ENCODE measurements around the gene GVQW3.
A peak's percentile ranks its signal among the peaks of the same experiment; 100 is the strongest.

Gene GVQW3

GRCh38 chr11:76380977-76381719 lies at the start of gene GVQW3, which contains the start of gene THAP12:
Gene GVQW3 (plus strand): TSS chr11:76381323. CDS start chr11:76381829, 506 bp downstream.
Gene THAP12 (minus strand): TSS chr11:76381132. CDS start chr11:76380836, 296 bp downstream.
- Histone ChIP-seq H3K27ac (ENCODE audit: low read length) (no peak within 1 kb of the TSS), H3K27me3 (ENCODE audit: insufficient read depth, low read length) (no peaks in the 10 kb centered on the region), H3K36me3 (ENCODE audit: insufficient read depth, low read depth, low read length) (0 out of 2 replicates have a peak, but pooled peaks cover 9% of the 10 kb centered on the region), H3K9me3 (ENCODE audit: insufficient read depth, low read depth, low read length) (no peaks in the 10 kb centered on the region), H3K4me1 (ENCODE audit: insufficient read depth, low read length) (peaks cover 19% of the 10 kb centered on the region; the same call in 1 of the 2 replicates), H3K9ac (ENCODE audit: low read depth, low read length) (peak within 1 kb of the TSS; percentile 81), H3K4me3 (ENCODE audit: low read length) (peak within 1 kb of the TSS; percentile 97)

- no peaks in the 10 kb centered on the region for H3K36me3 ChIP-seq (ENCODE audit: insufficient read depth, low read depth, low read length)
- no peaks in the 10 kb centered on the region for H3K4me1 ChIP-seq (ENCODE audit: insufficient read depth, low read length)
- peaks cover 33% of the 10 kb centered on the region for H3K9me3 ChIP-seq (ENCODE audit: insufficient read depth, low read depth, low read length)
- H3K4me3 ChIP-seq (ENCODE audit: low read length) = no peak overlapping the region
- H3K27ac ChIP-seq (ENCODE audit: low read length) = no peak overlapping the region
- no peaks in the 10 kb centered on the region for H3K27me3 ChIP-seq (ENCODE audit: insufficient read depth, low read length)
- no peak overlapping the region for H3K9ac ChIP-seq (ENCODE audit: low read depth, low read length)
These were observed 46.2 kb upstream of the GVQW3 start for GRCh38 chr11:76334826-76335389.

- Histone ChIP-seq H3K4me3 (ENCODE audit: low read length) (no peak overlapping the region), H3K27ac (ENCODE audit: low read length) (no peak overlapping the region), H3K9me3 (ENCODE audit: insufficient read depth, low read depth, low read length) (peaks cover 33% of the 10 kb centered on the region), H3K4me1 (ENCODE audit: insufficient read depth, low read length) (no peaks in the 10 kb centered on the region), H3K27me3 (ENCODE audit: insufficient read depth, low read length) (no peaks in the 10 kb centered on the region), H3K9ac (ENCODE audit: low read depth, low read length) (no peak overlapping the region), H3K36me3 (ENCODE audit: insufficient read depth, low read depth, low read length) (no peaks in the 10 kb centered on the region)
These were observed 45.3 kb upstream of the GVQW3 start for GRCh38 chr11:76335842-76336241.

- Histone ChIP-seq H3K4me3 (ENCODE audit: low read length) (no peak overlapping the region), H3K9me3 (ENCODE audit: insufficient read depth, low read depth, low read length) (peaks cover 33% of the 10 kb centered on the region), H3K27me3 (ENCODE audit: insufficient read depth, low read length) (no peaks in the 10 kb centered on the region), H3K4me1 (ENCODE audit: insufficient read depth, low read length) (no peaks in the 10 kb centered on the region), H3K36me3 (ENCODE audit: insufficient read depth, low read depth, low read length) (no peaks in the 10 kb centered on the region), H3K9ac (ENCODE audit: low read depth, low read length) (no peak overlapping the region), H3K27ac (ENCODE audit: low read length) (no peak overlapping the region)
These were observed 44.5 kb upstream of the GVQW3 start for GRCh38 chr11:76336597-76336996.

- Histone ChIP-seq H3K9ac (ENCODE audit: low read depth, low read length) (no peak overlapping the region), H3K27me3 (ENCODE audit: insufficient read depth, low read length) (no peaks in the 10 kb centered on the region), H3K4me3 (ENCODE audit: low read length) (no peak overlapping the region), H3K4me1 (ENCODE audit: insufficient read depth, low read length) (no peaks in the 10 kb centered on the region), H3K9me3 (ENCODE audit: insufficient read depth, low read depth, low read length) (peaks cover 33% of the 10 kb centered on the region), H3K27ac (ENCODE audit: low read length) (no peak overlapping the region), H3K36me3 (ENCODE audit: insufficient read depth, low read depth, low read length) (no peaks in the 10 kb centered on the region)
These were observed 43.7 kb upstream of the GVQW3 start for GRCh38 chr11:76337469-76337868.

GRCh38 chr11:76337923-76338322 lies 43.2 kb upstream of the GVQW3 start:
- H3K27me3 ChIP-seq (ENCODE audit: insufficient read depth, low read length) = no peaks in the 10 kb centered on the region
- no peak overlapping the region for H3K27ac ChIP-seq (ENCODE audit: low read length)

GRCh38 chr11:76339221-76339620 lies 41.9 kb upstream of the GVQW3 start:
- Histone ChIP-seq H3K27me3 (ENCODE audit: insufficient read depth, low read length) (no peaks in the 10 kb centered on the region), H3K4me3 (ENCODE audit: low read length) (no peak overlapping the region), H3K27ac (ENCODE audit: low read length) (no peak overlapping the region), H3K9ac (ENCODE audit: low read depth, low read length) (no peak overlapping the region), H3K9me3 (ENCODE audit: insufficient read depth, low read depth, low read length) (peaks cover 25% of the 10 kb centered on the region), H3K4me1 (ENCODE audit: insufficient read depth, low read length) (no peaks in the 10 kb centered on the region), H3K36me3 (ENCODE audit: insufficient read depth, low read depth, low read length) (no peaks in the 10 kb centered on the region)

More at GRCh38 chr11:76337923-76338322, 43.2 kb upstream of the GVQW3 start:
- no peaks in the 10 kb centered on the region for H3K36me3 ChIP-seq (ENCODE audit: insufficient read depth, low read depth, low read length)
- H3K9me3 ChIP-seq (ENCODE audit: insufficient read depth, low read depth, low read length) = peaks cover 33% of the 10 kb centered on the region
- H3K4me1 ChIP-seq (ENCODE audit: insufficient read depth, low read length) = no peaks in the 10 kb centered on the region
- H3K4me3 ChIP-seq (ENCODE audit: low read length) = no peak overlapping the region
- no peak overlapping the region for H3K9ac ChIP-seq (ENCODE audit: low read depth, low read length)

GRCh38 chr11:76347466-76347865 lies 33.7 kb upstream of the GVQW3 start:
- Histone ChIP-seq H3K9me3 (ENCODE audit: insufficient read depth, low read depth, low read length) (no peaks in the 10 kb centered on the region), H3K9ac (ENCODE audit: low read depth, low read length) (no peak overlapping the region), H3K27ac (ENCODE audit: low read length) (no peak overlapping the region), H3K27me3 (ENCODE audit: insufficient read depth, low read length) (no peaks in the 10 kb centered on the region), H3K4me1 (ENCODE audit: insufficient read depth, low read length) (no peaks in the 10 kb centered on the region), H3K4me3 (ENCODE audit: low read length) (no peak overlapping the region), H3K36me3 (ENCODE audit: insufficient read depth, low read depth, low read length) (peaks cover 4% of the 10 kb centered on the region; the same call in 1 of the 2 replicates)

- Histone ChIP-seq H3K4me1 (ENCODE audit: insufficient read depth, low read length) (no peaks in the 10 kb centered on the region), H3K27ac (ENCODE audit: low read length) (no peak overlapping the region), H3K27me3 (ENCODE audit: insufficient read depth, low read length) (no peaks in the 10 kb centered on the region), H3K9me3 (ENCODE audit: insufficient read depth, low read depth, low read length) (no peaks in the 10 kb centered on the region), H3K9ac (ENCODE audit: low read depth, low read length) (no peak overlapping the region), H3K36me3 (ENCODE audit: insufficient read depth, low read depth, low read length) (peaks cover 13% of the 10 kb centered on the region; the same call in 1 of the 2 replicates), H3K4me3 (ENCODE audit: low read length) (no peak overlapping the region)
These were observed 32.8 kb upstream of the GVQW3 start for GRCh38 chr11:76348348-76348747.

- Histone ChIP-seq H3K27ac (ENCODE audit: low read length) (no peak overlapping the region), H3K4me3 (ENCODE audit: low read length) (no peak overlapping the region), H3K4me1 (ENCODE audit: insufficient read depth, low read length) (no peaks in the 10 kb centered on the region), H3K9me3 (ENCODE audit: insufficient read depth, low read depth, low read length) (no peaks in the 10 kb centered on the region), H3K27me3 (ENCODE audit: insufficient read depth, low read length) (no peaks in the 10 kb centered on the region), H3K36me3 (ENCODE audit: insufficient read depth, low read depth, low read length) (peaks cover 41% of the 10 kb centered on the region), H3K9ac (ENCODE audit: low read depth, low read length) (no peak overlapping the region)
These were observed 26.0 kb upstream of the GVQW3 start for GRCh38 chr11:76355172-76355571.

- no peaks in the 10 kb centered on the region for H3K27me3 ChIP-seq (ENCODE audit: insufficient read depth, low read length)
- H3K9me3 ChIP-seq (ENCODE audit: insufficient read depth, low read depth, low read length) = no peaks in the 10 kb centered on the region
- no peaks in the 10 kb centered on the region for H3K4me1 ChIP-seq (ENCODE audit: insufficient read depth, low read length)
- H3K36me3 ChIP-seq (ENCODE audit: insufficient read depth, low read depth, low read length) = peaks cover 13% of the 10 kb centered on the region; the same call in 1 of the 2 replicates
- H3K9ac ChIP-seq (ENCODE audit: low read depth, low read length) = no peak overlapping the region
- no peak overlapping the region for H3K27ac ChIP-seq (ENCODE audit: low read length)
- no peak overlapping the region for H3K4me3 ChIP-seq (ENCODE audit: low read length)
These were observed 19.7 kb upstream of the GVQW3 start for GRCh38 chr11:76361374-76361773.

- Histone ChIP-seq H3K9ac (ENCODE audit: low read depth, low read length) (no peak overlapping the region), H3K9me3 (ENCODE audit: insufficient read depth, low read depth, low read length) (no peaks in the 10 kb centered on the region), H3K4me1 (ENCODE audit: insufficient read depth, low read length) (no peaks in the 10 kb centered on the region), H3K36me3 (ENCODE audit: insufficient read depth, low read depth, low read length) (peaks cover 13% of the 10 kb centered on the region; the same call in 1 of the 2 replicates), H3K27ac (ENCODE audit: low read length) (no peak overlapping the region), H3K27me3 (ENCODE audit: insufficient read depth, low read length) (no peaks in the 10 kb centered on the region), H3K4me3 (ENCODE audit: low read length) (no peak overlapping the region)
These were observed 19.3 kb upstream of the GVQW3 start for GRCh38 chr11:76361776-76362175.
